Peyer's patch (tissue), 4 donors: ENCODE results near the gene SOBP. TPM values are rescaled to one million over a fixed set of nuclear protein-coding genes. Genes with fewer than 3 reads are reported as not detected.

Experiments used
- DNase-seq, 3 donors: peaks; one replicate each; pipeline ENCODE4 v3.0.0-alpha.2; 2017 to 2019
- H3K27ac ChIP-seq, 4 donors: fragments of 200-600 bp; sonication (generic); one replicate each; pipeline ENCODE4 v1.5.1; 2016 to 2019
- H3K27me3 ChIP-seq, 2 donors: fragments of 200-600 bp; sonication (generic); one replicate each; pipeline ENCODE4 v1.5.1; 2019
- H3K36me3 ChIP-seq, 3 donors: fragments of 200-600 bp; sonication (generic); one replicate each; pipeline ENCODE4 v1.5.1; 2016 to 2019
- H3K4me1 ChIP-seq, 4 donors: fragments of 200-600 bp; sonication (generic); one replicate each; pipeline ENCODE4 v1.5.1; 2016 to 2019
- H3K4me3 ChIP-seq, 4 donors: fragments of 200-600 bp; sonication (generic); 1 replicate in 3 of 4; 2 replicates in 1 of 4; pipeline ENCODE4 v1.5.1; 2016 to 2019; ENCODE audit warnings: mild to moderate bottlenecking in 1 of 4
- H3K9me3 ChIP-seq, 4 donors: fragments of 200-600 bp; sonication (generic); one replicate each; pipeline ENCODE4 v1.5.1; 2016 to 2019; ENCODE audit warnings: mild to moderate bottlenecking in 1 of 4
- POLR2A ChIP-seq, 2 donors: fragments of 450-650 bp; IDR thresholded peaks; one replicate each; pipeline ENCODE4 v1.5.1; 2017; ENCODE audit warnings: antibody characterized with exemption in 2 of 2, mild to moderate bottlenecking in 2 of 2, moderate library complexity in 2 of 2
- total RNA-seq, 4 donors: library from RNA; depleted of rRNA; stranded (reverse); fragments of >200 nt; gene quantifications; one replicate each; pipeline ENCODE4 v1.1.0, GENCODE V29; 2016
- TF ChIP-seq, protein P1 (sequence below), 6 experiments: fragments of 450-650 bp in 4 of 6; fragments of 200-600 bp in 2 of 6; sonication (generic) in 1 of 6; IDR thresholded peaks; one replicate each; pipeline ENCODE4 v1.5.1; 2017 to 2019; ENCODE audit warnings: antibody characterized with exemption in 6 of 6, mild to moderate bottlenecking in 3 of 6, moderate library complexity in 1 of 6

Gene SOBP
- total RNA-seq, 4 donors from 2014 or later, result 0.35 to 13.2 (median 1.8) TPM

- Histone ChIP-seq H3K27ac (no peak overlapping the region), H3K36me3 (no peaks in the 10 kb centered on the region), H3K9me3 (no peaks in the 10 kb centered on the region), H3K4me3 (no peak overlapping the region), H3K4me1 (peaks cover 0 to 12% (median 7%) of the 10 kb centered on the region in 4 donors), H3K27me3 (no peaks in the 10 kb centered on the region)
- TF ChIP-seq POLR2A (IDR thresholded peaks at IDR 0.05), result no peak
- TF ChIP-seq, protein P1, sequence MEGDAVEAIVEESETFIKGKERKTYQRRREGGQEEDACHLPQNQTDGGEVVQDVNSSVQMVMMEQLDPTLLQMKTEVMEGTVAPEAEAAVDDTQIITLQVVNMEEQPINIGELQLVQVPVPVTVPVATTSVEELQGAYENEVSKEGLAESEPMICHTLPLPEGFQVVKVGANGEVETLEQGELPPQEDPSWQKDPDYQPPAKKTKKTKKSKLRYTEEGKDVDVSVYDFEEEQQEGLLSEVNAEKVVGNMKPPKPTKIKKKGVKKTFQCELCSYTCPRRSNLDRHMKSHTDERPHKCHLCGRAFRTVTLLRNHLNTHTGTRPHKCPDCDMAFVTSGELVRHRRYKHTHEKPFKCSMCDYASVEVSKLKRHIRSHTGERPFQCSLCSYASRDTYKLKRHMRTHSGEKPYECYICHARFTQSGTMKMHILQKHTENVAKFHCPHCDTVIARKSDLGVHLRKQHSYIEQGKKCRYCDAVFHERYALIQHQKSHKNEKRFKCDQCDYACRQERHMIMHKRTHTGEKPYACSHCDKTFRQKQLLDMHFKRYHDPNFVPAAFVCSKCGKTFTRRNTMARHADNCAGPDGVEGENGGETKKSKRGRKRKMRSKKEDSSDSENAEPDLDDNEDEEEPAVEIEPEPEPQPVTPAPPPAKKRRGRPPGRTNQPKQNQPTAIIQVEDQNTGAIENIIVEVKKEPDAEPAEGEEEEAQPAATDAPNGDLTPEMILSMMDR (IDR thresholded peaks at IDR 0.05), result no peak
- no peak for DNase-seq
Measured at GRCh38 chr6:107661291-107661690, 171.4 kb downstream of the SOBP start.

DNA sequence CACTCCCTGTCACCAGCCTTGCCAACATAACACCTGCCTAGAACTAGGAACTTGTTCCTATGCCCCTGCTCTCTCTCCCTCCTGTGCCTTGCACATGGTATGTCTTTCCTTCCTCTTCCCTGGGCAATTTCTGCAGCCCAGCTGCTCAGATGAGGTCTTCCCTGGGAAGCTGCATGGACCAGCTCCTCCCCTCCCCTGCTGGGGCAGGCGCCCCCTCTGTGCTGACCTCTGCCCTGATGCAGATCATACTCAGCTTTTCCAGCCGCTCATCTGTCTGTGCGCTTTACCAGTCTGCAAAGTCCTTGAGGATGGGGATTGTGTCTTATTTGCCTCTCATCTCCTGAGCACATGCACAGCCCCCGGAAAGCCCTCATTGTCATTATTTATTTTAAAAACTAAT lies 172.4 kb downstream of the SOBP start:
- H3K27me3 ChIP-seq, result no peaks in the 10 kb centered on the region
- H3K36me3 ChIP-seq, result no peaks in the 10 kb centered on the region
- DNase-seq, result no peak
- TF ChIP-seq, protein P1 (IDR thresholded peaks at IDR 0.05), result no peak
- TF ChIP-seq POLR2A (IDR thresholded peaks at IDR 0.05), result no peak
- no peaks in the 10 kb centered on the region for H3K9me3 ChIP-seq
- H3K27ac ChIP-seq, result no peak overlapping the region
- H3K4me3 ChIP-seq, result no peak overlapping the region
- H3K4me1 ChIP-seq, result peaks cover 0 to 6% (median 3%) of the 10 kb centered on the region in 4 donors

GRCh38 chr6:107663308-107663707 lies 173.4 kb downstream of the SOBP start:
- Histone ChIP-seq H3K9me3 (no peaks in the 10 kb centered on the region), H3K4me3 (no peak overlapping the region), H3K4me1 (peaks cover 0 to 3% (median 0%) of the 10 kb centered on the region in 4 donors), H3K27ac (no peak overlapping the region), H3K27me3 (no peaks in the 10 kb centered on the region), H3K36me3 (no peaks in the 10 kb centered on the region)
- no peak for TF ChIP-seq POLR2A (IDR thresholded peaks at IDR 0.05)
- no peak for DNase-seq

DNA sequence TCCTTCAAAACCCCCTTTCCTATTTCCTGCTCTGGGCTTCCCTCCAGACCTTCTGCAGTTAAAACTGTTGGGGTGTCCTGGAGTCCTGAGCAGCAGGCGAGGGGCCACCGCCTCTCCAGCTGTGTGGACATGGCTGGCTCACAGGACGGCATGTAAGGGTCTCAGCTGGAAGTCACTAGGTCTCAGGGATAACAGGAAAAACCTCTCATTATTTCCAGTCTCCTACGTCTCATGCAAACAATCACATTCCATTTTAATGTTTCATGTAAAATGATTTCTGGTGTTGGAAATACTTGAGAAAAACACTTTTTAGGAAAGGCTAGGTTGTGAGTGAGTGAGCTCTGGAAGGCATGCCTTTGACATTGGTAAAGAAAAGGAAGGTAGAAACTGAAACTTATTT lies 175.5 kb downstream of the SOBP start:
- Histone ChIP-seq H3K36me3 (no peaks in the 10 kb centered on the region), H3K9me3 (no peaks in the 10 kb centered on the region), H3K27me3 (no peaks in the 10 kb centered on the region), H3K27ac (no peak overlapping the region), H3K4me3 (no peak overlapping the region), H3K4me1 (peaks cover 0 to 6% (median 0%) of the 10 kb centered on the region in 4 donors)
- TF ChIP-seq, protein P1 (IDR thresholded peaks at IDR 0.05), result no peak
- no peak for TF ChIP-seq POLR2A (IDR thresholded peaks at IDR 0.05)
- DNase-seq, result no peak

- no peak overlapping the region for H3K27ac ChIP-seq
Measured at GRCh38 chr6:107666084-107666980, 176.4 kb downstream of the SOBP start.

More at GRCh38 chr6:107666084-107666980, 176.4 kb downstream of the SOBP start:
- Histone ChIP-seq H3K4me3 (no peak overlapping the region), H3K27me3 (no peaks in the 10 kb centered on the region), H3K36me3 (no peaks in the 10 kb centered on the region), H3K4me1 (peaks cover 0 to 12% (median 6%) of the 10 kb centered on the region in 4 donors), H3K9me3 (no peaks in the 10 kb centered on the region)
- no peak for TF ChIP-seq POLR2A (IDR thresholded peaks at IDR 0.05)
- TF ChIP-seq, protein P1 (IDR thresholded peaks at IDR 0.05), result no peak
- DNase-seq, result no peak
